Muscle of back (tissue), 13 donors: ENCODE data around the gene MLLT3. TPM values are rescaled to one million over a fixed set of nuclear protein-coding genes. Genes with fewer than 3 reads are reported as not detected.
"Not testable (repeated sequence)": the region's sequence is repeated elsewhere in the genome, so short reads cannot be mapped to it uniquely, and the experiment has no call there.

Source experiments
- DNase-seq, 3 donors: peaks; one replicate each; pipeline versions ENCODE4 v3.0.0 to v3.0.0-alpha.2; 2013
- long read RNA-seq, 9 donors: transcript quantifications; one replicate each; lab custom pipeline, GENCODE V29; 2026
- polyA plus RNA-seq, 10 donors: library from polyadenylated mRNA; unstranded; fragments of 120-200 nt; gene quantifications; one replicate each; pipeline ENCODE4 v1.2.1, GENCODE V29; 2013; ENCODE audit not compliant: insufficient read length in 10 of 10

Gene MLLT3
- polyA plus RNA-seq: 10 to 100 TPM; 37.1 to 99.6 (median 54.4) TPM
- long read RNA-seq, donor 1, full-length matches to known transcripts: 9 of 9 reads
- long read RNA-seq, donor 1, partial matches to known transcripts: 0 of 9 reads
- long read RNA-seq, donor 1, other reads (novel, unspliced or antisense): 0 of 9 reads
- long read RNA-seq, donor 2, transcript MLLT3-201 (7 exons, 708 nt): major isoform, 17 of 17 reads
- long read RNA-seq, donor 2, partial matches to known transcripts: 0 of 17 reads
- long read RNA-seq, donor 2, other reads (novel, unspliced or antisense): 0 of 17 reads
- long read RNA-seq, donor 3: 0 reads
- long read RNA-seq, donor 4, full-length matches to known transcripts: 8 of 8 reads
- long read RNA-seq, donor 4, partial matches to known transcripts: 0 of 8 reads
- long read RNA-seq, donor 4, other reads (novel, unspliced or antisense): 0 of 8 reads
- long read RNA-seq, donor 5, transcript MLLT3-201 (7 exons, 708 nt): major isoform, 15 of 15 reads
- long read RNA-seq, donor 5, partial matches to known transcripts: 0 of 15 reads
- long read RNA-seq, donor 5, other reads (novel, unspliced or antisense): 0 of 15 reads
- long read RNA-seq, donor 6, transcript MLLT3-201 (7 exons, 708 nt): major isoform, 12 of 12 reads
- long read RNA-seq, donor 6, partial matches to known transcripts: 0 of 12 reads
- long read RNA-seq, donor 6, other reads (novel, unspliced or antisense): 0 of 12 reads
- long read RNA-seq, donor 7, partial matches to known transcripts: 0 of 4 reads
- long read RNA-seq, donor 7, other reads (novel, unspliced or antisense): 0 of 4 reads
- long read RNA-seq, donor 8, full-length matches to known transcripts: 14 of 14 reads
- long read RNA-seq, donor 8, partial matches to known transcripts: 0 of 14 reads
- long read RNA-seq, donor 8, other reads (novel, unspliced or antisense): 0 of 14 reads
- long read RNA-seq, donor 9, partial matches to known transcripts: 0 of 2 reads
- long read RNA-seq, donor 9, other reads (novel, unspliced or antisense): 0 of 2 reads

DNA sequence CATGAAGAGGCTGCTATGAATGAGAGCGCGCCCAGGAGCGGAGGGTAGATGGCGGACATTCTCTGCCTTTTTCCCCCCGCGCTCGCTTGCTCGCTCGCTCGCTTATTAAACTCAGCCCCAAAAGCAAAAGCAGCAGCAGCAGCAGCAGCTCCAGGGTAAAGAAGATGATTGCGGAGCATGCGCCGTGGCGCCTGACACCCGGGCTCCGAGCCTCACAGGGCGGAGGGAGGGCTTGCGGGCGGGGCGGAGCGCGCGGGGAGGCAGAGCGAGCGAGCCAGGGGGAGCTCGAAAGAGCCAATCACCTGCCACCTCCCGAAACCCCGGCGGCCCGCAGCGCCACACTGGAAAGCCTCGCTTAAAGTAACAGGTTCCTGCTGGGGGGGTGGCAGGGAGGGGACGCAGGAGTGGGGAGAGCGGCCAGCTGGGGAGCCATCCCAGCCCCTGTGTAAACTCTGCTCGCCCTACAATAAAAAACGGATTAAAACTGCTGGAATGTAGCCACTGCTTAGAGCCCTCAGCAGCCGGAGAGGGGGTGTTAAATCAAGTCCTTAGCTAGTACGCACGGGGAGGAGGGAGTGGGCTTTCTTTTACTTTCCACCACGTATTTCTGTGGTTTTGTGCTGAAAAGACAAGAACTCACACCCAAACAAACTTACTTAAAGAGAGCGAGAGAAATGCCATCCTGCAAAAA is at the start of gene MLLT3:
Gene MLLT3 (minus strand): TSS at position 170 of the 691 bp plus-strand sequence.
- peak; percentile 95 to 98 (median 97) for DNase-seq

GRCh38 chr9:20671635-20672034 is 49.3 kb upstream of the MLLT3 start:
- DNase-seq: no peak

DNA sequence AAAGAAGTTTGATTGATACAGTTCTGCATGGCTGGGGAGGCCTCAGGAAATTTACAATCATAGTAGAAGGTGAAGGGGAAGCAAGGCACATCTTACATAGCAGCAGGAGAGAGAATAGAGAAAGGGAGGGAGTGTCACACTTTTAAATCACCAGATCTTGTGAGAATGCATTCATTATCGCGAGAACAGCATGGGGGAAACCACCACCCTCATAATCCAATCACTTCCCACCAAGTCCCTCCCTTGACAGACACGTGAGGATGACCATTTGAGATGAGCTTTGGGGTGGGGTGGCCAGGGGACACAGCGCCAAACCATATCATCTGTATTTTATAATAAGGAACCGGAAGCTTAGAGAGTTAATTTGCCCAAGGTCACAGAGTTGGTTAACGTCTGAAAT is 48.1 kb upstream of the MLLT3 start:
- DNase-seq: no peak

DNA sequence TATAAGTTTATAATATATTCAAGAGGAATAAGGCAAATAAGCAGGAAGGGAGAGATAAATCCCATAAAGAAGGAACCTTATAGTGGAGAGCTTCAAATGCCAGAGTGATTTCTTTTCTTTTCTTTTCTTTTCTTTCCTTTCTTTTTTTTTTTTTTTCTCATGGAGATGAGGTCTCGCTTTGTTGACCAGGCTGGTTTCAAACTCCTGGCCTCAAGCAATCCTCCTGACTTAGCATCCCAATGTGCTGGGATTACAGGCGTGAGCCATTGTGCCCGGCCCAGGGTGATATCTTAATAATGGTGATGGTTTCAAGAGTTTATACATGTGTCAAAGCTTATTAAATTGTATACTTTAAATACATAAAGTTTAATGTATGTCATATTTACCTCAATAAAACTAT is 42.2 kb upstream of the MLLT3 start:
- no peak for DNase-seq

DNA sequence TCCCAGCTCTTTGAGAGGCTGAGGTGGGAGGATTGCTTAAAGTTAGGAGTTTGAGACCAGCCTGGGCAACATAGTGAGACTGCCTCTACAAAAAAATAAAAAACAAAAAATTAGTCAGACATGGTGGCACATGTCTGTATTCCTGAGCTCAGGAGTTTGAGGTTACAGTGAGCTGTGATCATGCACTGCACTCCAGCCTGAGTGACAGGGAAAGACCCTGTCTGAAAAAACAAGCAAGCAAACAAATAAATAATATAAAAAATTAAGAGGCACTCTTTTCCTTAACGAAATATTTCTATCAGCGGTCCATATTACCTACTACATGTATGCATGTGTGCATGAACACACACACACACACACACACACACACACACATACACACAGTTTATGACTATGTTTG is 40.8 kb upstream of the MLLT3 start:
- DNase-seq: no peak

DNA sequence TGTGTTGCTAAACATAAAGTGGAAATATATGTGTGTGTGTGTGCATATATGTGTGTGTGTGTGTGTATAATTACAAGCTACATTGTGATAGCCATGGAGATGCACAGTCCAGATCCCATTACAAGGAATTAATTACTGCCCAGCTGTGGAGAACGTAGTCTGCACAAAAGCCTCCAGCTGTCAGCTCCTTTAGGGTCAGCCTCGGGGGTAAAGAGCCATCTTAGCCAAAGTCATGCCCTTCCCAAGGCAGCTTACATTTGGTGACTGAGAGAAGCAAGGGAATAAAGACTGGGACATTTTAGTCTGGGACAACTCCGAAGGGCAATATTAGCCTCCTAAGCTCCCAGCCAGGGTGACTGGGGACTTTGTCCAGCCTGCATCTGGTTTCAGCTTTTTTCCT is 39.9 kb upstream of the MLLT3 start:
- no peak for DNase-seq

DNA sequence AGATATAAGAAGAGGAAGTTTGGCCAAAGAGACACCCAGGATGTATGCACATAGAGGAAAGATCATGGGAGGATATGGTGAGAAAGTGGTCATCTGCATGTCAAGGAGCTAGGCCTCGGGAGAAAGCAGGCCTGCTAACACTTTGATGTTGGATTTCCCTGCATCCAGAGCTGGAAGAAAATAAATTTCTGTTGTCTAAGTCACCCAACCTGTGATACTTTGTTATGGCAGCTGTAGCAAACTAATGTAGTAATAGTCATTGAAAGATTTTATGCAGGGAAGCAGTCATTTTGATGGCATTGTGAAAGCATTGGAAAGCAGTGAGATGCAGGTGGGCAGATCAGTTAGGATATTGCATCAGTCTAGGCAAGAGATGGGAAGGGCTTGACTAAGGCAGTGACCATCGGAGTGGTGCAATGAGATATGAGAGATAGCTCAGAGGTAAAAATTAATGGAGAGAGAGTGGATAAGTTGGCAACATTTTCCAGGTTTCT is 37.2 kb upstream of the MLLT3 start:
- no peak for DNase-seq

- no peak for DNase-seq
Measured at GRCh38 chr9:20658677-20659473, 36.6 kb upstream of the MLLT3 start.

- not testable (repeated sequence) for DNase-seq
Measured at GRCh38 chr9:20658246-20658667, 36.0 kb upstream of the MLLT3 start.

DNA sequence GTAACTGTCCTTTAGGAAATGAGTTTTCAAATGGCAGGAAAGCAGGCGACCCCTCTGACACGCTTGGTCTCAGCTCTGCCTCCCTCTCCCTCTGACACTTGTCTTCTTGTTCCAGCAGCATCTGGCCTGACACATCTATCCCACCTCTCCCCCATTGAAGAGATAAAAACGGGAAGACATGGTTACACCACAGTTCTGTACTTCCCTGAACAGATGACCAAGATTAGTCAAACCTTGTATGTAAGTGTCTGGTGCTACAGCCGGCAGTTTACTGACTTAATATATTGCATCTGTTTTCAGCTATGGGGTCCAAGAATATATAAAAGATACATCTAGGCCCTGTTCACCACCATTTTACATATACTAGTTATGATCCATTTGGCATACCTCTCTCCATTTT is 29.6 kb upstream of the MLLT3 start:
- no peak for DNase-seq

DNA sequence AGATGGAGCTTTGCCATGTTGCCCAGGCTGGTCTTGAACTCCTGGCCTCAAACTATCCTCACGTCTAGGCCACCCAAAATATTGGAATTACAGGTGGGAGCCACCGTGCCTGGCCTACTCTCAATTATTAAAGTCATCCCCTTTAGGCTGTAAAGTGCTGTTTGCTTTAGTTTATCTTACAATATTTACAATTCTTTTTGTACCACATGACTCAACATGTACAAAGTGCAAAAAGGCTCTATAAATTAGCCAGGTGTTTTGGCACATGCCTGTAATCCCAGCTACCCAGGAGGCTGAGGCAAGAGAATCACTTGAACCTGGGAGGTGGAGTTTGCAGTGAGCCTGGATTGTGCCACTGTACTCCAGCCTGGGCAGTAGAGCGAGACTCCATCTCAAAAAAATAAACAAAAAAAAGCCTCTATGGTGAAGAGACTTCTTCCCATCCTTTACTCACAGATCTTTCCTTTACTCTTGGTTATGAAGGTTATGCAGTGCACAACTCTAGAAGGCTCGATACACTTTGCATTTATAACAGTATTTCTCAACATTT is 28.5 kb upstream of the MLLT3 start:
- DNase-seq: no peak

DNA sequence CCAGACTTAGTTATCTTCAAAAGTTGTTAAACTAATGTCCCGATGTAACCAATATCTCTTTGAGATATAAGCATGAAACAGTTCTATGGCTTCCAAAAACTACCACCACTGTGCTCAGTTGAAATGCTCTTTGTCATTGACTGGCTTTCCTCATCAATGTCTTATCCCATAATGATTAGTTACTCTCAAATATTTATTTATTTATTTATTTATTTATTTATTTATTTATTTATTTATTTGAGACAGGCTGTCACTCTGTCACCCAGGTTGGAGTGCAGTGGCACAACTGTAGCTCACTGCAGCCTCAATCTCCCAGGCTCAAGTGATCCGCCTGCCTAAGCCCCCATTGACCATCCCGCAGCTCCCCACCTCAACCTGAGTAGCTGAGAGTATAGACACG is 28.0 kb upstream of the MLLT3 start:
- DNase-seq: no peak

- DNase-seq: no peak
Measured at GRCh38 chr9:20649381-20649780, 27.1 kb upstream of the MLLT3 start.

- no peak for DNase-seq
Measured at GRCh38 chr9:20646656-20647055, 24.4 kb upstream of the MLLT3 start.

GRCh38 chr9:20643660-20644059 is 21.4 kb upstream of the MLLT3 start:
- no peak for DNase-seq

DNA sequence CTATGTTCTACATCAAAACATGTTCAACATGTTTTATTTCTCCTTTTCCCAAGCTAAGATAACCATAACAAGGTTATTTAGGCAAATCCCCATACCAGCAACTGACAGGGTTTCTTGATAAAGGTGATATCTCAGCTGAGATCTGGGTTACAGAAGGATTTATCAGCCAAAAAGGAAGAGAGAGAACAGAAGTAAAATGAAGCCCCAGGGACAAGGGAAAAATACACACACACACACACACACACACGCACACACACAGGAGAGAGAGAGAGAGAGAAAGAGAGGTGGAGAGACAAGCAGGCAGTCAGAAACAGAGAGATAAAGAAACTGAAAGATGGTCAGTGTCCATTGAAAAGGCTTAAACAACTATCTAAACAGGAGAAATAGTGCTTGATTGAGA is 19.7 kb upstream of the MLLT3 start:
- DNase-seq: no peak

DNA sequence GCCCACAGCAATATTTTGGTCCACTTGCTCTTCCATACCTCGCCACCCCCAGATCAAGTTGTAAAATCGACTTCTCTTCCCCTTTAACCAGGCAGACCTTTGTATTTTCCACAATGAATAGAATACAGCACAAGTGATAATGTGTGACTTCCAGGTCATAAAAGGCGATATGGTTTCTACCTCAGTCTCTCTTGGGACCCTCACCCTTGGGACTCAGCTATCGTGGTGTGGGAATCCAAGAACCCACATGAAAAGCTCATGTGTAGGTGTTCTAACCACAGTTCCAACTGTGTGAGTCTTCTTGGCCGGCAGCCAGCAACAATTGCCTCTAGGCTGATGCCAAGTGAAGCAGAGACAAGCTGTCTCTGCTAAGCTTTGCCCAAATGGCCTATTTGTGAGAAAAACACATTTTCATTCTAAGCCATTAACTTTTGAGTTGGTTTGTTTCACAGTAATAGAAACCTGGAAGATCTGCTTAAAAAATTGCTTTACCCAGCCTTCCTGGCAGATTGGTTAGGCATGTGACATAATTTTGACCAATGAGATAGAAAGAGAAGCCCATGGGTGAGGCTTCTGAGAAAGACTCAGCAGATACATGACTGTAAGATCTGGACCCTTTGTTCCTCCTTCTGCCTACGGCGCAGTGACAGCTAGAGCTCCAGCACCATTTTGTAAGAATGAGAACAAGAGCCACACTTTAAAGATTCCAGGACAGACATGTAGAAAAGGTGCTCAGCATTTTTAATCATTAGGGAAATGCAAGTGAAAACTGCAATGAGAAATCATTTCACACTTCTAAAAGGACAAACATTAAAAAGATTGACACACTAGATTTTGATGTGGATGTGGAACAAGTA is 18.3 kb upstream of the MLLT3 start:
- no peak for DNase-seq

DNA sequence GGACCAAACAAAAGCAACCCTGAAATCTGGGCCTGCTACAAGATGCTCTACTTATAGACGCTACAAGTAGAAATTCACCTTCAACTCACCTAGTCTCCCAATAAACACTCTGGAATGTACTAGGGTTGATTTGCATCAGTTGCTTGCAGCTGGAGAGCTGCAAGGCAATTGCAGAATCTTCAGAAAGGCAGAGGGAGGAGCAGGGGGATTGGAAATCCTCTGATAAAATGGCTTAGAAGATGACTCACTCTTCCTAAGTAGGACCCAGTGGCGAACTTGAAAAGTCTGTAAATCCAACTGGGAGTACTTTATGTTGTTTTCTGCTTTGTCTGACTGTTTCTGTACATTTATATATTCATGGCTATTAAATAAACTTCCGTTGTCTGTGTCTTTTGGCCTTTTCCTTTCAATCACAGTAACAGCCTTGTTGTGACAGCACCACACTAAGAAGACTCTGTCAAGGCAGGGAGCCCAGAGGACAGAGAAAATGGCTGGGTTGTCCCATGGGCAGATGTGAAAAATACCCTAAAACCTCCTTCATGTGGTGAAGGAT is 14.7 kb upstream of the MLLT3 start:
- no peak for DNase-seq

DNA sequence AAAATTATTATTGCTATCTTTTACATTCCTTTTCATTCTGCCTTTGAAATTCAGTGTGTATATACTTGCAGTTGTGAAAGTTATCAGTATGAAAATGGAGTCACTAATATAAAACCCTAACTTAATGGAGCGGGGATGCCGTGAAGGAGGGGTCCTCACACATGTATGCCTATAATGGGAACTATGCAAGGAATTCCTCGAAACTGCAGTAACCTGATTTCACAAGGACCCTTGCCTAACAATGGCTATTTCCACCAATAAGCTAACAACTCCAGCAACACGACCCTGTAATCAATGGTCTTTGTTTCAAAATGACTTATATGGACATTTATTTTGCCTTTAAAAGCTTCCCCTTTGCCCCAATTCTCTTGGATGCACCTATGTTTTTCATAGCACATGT is 12.6 kb upstream of the MLLT3 start:
- DNase-seq: no peak
